ENCODE data around the gene TMEM59L.

TMEM59L gene

DNA sequence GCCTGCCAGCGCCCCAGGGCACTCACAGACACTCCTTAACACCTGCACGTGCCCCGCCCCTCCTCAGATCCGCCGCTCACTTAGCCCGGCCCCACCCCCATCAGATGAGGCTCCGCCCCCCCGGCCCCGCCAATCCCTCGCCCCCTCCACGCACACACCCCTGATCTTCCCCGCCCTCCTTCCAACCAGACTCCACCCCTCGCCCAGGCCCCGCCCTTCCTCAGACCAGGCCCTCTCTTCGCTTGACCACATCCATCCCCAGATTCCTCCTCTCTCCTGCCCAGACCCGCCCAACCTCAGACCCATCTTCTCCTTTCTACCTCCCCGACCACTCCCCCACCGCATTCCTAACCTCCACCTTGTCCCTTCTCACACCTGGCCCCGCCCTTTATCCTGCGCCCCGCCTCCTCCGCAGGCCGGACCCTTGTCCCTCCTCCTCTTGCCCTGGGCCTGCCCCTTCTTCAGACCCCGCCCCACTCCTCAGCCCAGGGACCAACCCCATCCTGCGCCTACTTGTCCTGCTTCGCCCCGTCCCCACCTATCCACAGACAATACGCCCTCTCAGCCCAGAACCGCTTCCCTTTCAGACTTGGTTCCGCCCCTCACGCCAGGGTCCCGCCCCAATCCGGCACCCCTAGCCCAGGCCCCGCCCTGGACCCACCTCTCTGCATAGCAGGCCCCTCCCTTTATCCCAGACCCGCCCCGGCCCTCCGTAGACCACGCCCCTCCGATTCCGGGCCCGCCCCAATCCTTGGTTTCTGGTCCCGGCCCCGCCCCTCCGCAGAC, 23.7 kb downstream of the TMEM59L start (continued):
- TF ChIP-seq ZBTB8A (tag by site-specific recombination; IDR thresholded peaks at IDR 0.05) (peak; percentile 99), ZSCAN16 (tag by site-specific recombination; IDR thresholded peaks at IDR 0.05) (no peak), HOXA7 (CRISPR knock-in tag; IDR thresholded peaks at IDR 0.05; ENCODE audit: borderline replicate concordance) (no peak), SCRT2 (tag by site-specific recombination; IDR thresholded peaks at IDR 0.05) (no peak), ZNF138 (tag by site-specific recombination; IDR thresholded peaks at IDR 0.05; ENCODE audit: borderline replicate concordance) (no peak), ZNF777 (tag by site-specific recombination; IDR thresholded peaks at IDR 0.05; ENCODE audit: borderline replicate concordance) (no peak), PRDM1 (tag by site-specific recombination; IDR thresholded peaks at IDR 0.05) (no peak), ZNF112 (tag by site-specific recombination; IDR thresholded peaks at IDR 0.05) (no peak), SALL2 (tag by site-specific recombination; IDR thresholded peaks at IDR 0.05; ENCODE audit: borderline replicate concordance) (no peak), ZNF791 (tag by site-specific recombination; IDR thresholded peaks at IDR 0.05) (no peak), ZBTB7A (tag by site-specific recombination; IDR thresholded peaks at IDR 0.05; ENCODE audit: low read depth) (no peak), ZBTB21 (tag by site-specific recombination; IDR thresholded peaks at IDR 0.05) (no peak), ZNF629 (tag by site-specific recombination; IDR thresholded peaks at IDR 0.05) (no peak), KLF8 (tag by site-specific recombination; IDR thresholded peaks at IDR 0.05) (peak; percentile 95), KLF16 (tag by site-specific recombination; IDR thresholded peaks at IDR 0.05) (peak; percentile 66; the same call in 1 of the 2 replicates), ZNF776 (tag by site-specific recombination; IDR thresholded peaks at IDR 0.05; ENCODE audit: borderline replicate concordance) (no peak), ZNF626 (tag by site-specific recombination; IDR thresholded peaks at IDR 0.05) (no peak), GLIS1 (tag by site-specific recombination; IDR thresholded peaks at IDR 0.05) (no peak; the same call in 1 of the 2 replicates), KLF1 (tag by site-specific recombination; IDR thresholded peaks at IDR 0.05) (peak; percentile 99), ZIC2 (tag by site-specific recombination; IDR thresholded peaks at IDR 0.05) (no peak), KLF10 (tag by site-specific recombination; IDR thresholded peaks at IDR 0.05) (peak; percentile 92), ZNF404 (tag by site-specific recombination; IDR thresholded peaks at IDR 0.05) (no peak)
- TF ChIP-seq, protein P1, sequence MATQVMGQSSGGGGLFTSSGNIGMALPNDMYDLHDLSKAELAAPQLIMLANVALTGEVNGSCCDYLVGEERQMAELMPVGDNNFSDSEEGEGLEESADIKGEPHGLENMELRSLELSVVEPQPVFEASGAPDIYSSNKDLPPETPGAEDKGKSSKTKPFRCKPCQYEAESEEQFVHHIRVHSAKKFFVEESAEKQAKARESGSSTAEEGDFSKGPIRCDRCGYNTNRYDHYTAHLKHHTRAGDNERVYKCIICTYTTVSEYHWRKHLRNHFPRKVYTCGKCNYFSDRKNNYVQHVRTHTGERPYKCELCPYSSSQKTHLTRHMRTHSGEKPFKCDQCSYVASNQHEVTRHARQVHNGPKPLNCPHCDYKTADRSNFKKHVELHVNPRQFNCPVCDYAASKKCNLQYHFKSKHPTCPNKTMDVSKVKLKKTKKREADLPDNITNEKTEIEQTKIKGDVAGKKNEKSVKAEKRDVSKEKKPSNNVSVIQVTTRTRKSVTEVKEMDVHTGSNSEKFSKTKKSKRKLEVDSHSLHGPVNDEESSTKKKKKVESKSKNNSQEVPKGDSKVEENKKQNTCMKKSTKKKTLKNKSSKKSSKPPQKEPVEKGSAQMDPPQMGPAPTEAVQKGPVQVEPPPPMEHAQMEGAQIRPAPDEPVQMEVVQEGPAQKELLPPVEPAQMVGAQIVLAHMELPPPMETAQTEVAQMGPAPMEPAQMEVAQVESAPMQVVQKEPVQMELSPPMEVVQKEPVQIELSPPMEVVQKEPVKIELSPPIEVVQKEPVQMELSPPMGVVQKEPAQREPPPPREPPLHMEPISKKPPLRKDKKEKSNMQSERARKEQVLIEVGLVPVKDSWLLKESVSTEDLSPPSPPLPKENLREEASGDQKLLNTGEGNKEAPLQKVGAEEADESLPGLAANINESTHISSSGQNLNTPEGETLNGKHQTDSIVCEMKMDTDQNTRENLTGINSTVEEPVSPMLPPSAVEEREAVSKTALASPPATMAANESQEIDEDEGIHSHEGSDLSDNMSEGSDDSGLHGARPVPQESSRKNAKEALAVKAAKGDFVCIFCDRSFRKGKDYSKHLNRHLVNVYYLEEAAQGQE (tag by site-specific recombination; IDR thresholded peaks at IDR 0.05), result no peak
- TF ChIP-seq, protein P2, sequence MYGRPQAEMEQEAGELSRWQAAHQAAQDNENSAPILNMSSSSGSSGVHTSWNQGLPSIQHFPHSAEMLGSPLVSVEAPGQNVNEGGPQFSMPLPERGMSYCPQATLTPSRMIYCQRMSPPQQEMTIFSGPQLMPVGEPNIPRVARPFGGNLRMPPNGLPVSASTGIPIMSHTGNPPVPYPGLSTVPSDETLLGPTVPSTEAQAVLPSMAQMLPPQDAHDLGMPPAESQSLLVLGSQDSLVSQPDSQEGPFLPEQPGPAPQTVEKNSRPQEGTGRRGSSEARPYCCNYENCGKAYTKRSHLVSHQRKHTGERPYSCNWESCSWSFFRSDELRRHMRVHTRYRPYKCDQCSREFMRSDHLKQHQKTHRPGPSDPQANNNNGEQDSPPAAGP (tag by site-specific recombination; IDR thresholded peaks at IDR 0.05), result 0 out of 2 replicates have a peak, but pooled peaks have one; percentile 24
- TF ChIP-seq, protein P3, sequence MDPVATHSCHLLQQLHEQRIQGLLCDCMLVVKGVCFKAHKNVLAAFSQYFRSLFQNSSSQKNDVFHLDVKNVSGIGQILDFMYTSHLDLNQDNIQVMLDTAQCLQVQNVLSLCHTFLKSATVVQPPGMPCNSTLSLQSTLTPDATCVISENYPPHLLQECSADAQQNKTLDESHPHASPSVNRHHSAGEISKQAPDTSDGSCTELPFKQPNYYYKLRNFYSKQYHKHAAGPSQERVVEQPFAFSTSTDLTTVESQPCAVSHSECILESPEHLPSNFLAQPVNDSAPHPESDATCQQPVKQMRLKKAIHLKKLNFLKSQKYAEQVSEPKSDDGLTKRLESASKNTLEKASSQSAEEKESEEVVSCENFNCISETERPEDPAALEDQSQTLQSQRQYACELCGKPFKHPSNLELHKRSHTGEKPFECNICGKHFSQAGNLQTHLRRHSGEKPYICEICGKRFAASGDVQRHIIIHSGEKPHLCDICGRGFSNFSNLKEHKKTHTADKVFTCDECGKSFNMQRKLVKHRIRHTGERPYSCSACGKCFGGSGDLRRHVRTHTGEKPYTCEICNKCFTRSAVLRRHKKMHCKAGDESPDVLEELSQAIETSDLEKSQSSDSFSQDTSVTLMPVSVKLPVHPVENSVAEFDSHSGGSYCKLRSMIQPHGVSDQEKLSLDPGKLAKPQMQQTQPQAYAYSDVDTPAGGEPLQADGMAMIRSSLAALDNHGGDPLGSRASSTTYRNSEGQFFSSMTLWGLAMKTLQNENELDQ (tag by site-specific recombination; IDR thresholded peaks at IDR 0.05; ENCODE audit: low read depth), result no peak
- TF ChIP-seq, protein P4, sequence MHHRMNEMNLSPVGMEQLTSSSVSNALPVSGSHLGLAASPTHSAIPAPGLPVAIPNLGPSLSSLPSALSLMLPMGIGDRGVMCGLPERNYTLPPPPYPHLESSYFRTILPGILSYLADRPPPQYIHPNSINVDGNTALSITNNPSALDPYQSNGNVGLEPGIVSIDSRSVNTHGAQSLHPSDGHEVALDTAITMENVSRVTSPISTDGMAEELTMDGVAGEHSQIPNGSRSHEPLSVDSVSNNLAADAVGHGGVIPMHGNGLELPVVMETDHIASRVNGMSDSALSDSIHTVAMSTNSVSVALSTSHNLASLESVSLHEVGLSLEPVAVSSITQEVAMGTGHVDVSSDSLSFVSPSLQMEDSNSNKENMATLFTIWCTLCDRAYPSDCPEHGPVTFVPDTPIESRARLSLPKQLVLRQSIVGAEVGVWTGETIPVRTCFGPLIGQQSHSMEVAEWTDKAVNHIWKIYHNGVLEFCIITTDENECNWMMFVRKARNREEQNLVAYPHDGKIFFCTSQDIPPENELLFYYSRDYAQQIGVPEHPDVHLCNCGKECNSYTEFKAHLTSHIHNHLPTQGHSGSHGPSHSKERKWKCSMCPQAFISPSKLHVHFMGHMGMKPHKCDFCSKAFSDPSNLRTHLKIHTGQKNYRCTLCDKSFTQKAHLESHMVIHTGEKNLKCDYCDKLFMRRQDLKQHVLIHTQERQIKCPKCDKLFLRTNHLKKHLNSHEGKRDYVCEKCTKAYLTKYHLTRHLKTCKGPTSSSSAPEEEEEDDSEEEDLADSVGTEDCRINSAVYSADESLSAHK (tag by site-specific recombination; IDR thresholded peaks at IDR 0.05), result no peak
- TF ChIP-seq, protein P5, sequence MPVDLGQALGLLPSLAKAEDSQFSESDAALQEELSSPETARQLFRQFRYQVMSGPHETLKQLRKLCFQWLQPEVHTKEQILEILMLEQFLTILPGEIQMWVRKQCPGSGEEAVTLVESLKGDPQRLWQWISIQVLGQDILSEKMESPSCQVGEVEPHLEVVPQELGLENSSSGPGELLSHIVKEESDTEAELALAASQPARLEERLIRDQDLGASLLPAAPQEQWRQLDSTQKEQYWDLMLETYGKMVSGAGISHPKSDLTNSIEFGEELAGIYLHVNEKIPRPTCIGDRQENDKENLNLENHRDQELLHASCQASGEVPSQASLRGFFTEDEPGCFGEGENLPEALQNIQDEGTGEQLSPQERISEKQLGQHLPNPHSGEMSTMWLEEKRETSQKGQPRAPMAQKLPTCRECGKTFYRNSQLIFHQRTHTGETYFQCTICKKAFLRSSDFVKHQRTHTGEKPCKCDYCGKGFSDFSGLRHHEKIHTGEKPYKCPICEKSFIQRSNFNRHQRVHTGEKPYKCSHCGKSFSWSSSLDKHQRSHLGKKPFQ (tag by site-specific recombination; IDR thresholded peaks at IDR 0.05), result no peak
- TF ChIP-seq, protein P6, sequence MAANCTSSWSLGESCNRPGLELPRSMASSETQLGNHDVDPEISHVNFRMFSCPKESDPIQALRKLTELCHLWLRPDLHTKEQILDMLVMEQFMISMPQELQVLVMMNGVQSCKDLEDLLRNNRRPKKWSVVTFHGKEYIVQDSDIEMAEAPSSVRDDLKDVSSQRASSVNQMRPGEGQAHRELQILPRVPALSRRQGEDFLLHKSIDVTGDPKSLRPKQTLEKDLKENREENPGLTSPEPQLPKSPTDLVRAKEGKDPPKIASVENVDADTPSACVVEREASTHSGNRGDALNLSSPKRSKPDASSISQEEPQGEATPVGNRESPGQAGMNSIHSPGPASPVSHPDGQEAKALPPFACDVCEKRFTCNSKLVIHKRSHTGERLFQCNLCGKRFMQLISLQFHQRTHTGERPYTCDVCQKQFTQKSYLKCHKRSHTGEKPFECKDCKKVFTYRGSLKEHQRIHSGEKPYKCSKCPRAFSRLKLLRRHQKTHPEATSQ (tag by site-specific recombination; IDR thresholded peaks at IDR 0.05), result no peak
